Central memory CD4-positive, alpha-beta T cell (primary cell): ENCODE measurements around the gene ZBTB37.
"Not testable (repeated sequence)": the region's sequence is repeated elsewhere in the genome, so short reads cannot be mapped to it uniquely, and the experiment has no call there.

Experiments
- DNase-seq: peaks from one replicate; pipeline ENCODE4 v3.0.0; 2022
- total RNA-seq, 3 experiments: gene quantifications; one replicate each; lab custom pipeline; 2026; lab: John Stamatoyannopoulos, UW

Gene ZBTB37
- total RNA-seq, result 26.0 to 140 (median 136) reads per million in 3 experiments

- DNase-seq, result peak; percentile 88
Measured at GRCh38 chr1:173868266-173869020, at the start of gene ZBTB37. ZBTB37 (plus strand) TSS chr1:173868380; CDS start chr1:173870226, 1,846 bp downstream.

GRCh38 chr1:173818459-173818858 is 49.7 kb upstream of the ZBTB37 start:
- no peak for DNase-seq

- DNase-seq, result no peak
Measured at GRCh38 chr1:173821680-173822079, 46.5 kb upstream of the ZBTB37 start.

GRCh38 chr1:173823781-173824314 is 44.3 kb upstream of the ZBTB37 start:
- peak; percentile 1 for DNase-seq

- DNase-seq, result peak; percentile 94
Measured at GRCh38 chr1:173824315-173825081, 43.7 kb upstream of the ZBTB37 start, which contains the start of the genes CENPL and DARS2. CENPL (minus strand) TSS chr1:173824883; CDS start chr1:173811299, 13,584 bp downstream. DARS2 (plus strand) TSS chr1:173824673; CDS start chr1:173825230, 557 bp downstream.

- no peak for DNase-seq
Measured at GRCh38 chr1:173827611-173828010, 40.6 kb upstream of the ZBTB37 start.

- DNase-seq, result no peak
Measured at GRCh38 chr1:173832748-173833147, 35.4 kb upstream of the ZBTB37 start.

GRCh38 chr1:173852105-173852504 is 16.1 kb upstream of the ZBTB37 start:
- no peak for DNase-seq

GRCh38 chr1:173853074-173853473 is 15.1 kb upstream of the ZBTB37 start:
- no peak for DNase-seq

GRCh38 chr1:173856014-173856413 is 12.2 kb upstream of the ZBTB37 start:
- DNase-seq, result no peak

- no peak for DNase-seq
Measured at GRCh38 chr1:173856903-173857302, 11.3 kb upstream of the ZBTB37 start.

GRCh38 chr1:173857363-173857917 is 10.7 kb upstream of the ZBTB37 start:
- no peak for DNase-seq

GRCh38 chr1:173859547-173859946 is 8.6 kb upstream of the ZBTB37 start:
- DNase-seq, result not testable (repeated sequence)

GRCh38 chr1:173860065-173860464 is 8.1 kb upstream of the ZBTB37 start:
- no peak for DNase-seq

GRCh38 chr1:173861731-173862145 is 6.4 kb upstream of the ZBTB37 start:
- no peak for DNase-seq

- DNase-seq, result not testable (repeated sequence)
Measured at GRCh38 chr1:173862146-173862768, 5.9 kb upstream of the ZBTB37 start.

GRCh38 chr1:173862769-173863223 is 5.4 kb upstream of the ZBTB37 start:
- DNase-seq, result no peak

- no peak for DNase-seq
Measured at GRCh38 chr1:173863224-173864161, 4.7 kb upstream of the ZBTB37 start.

- DNase-seq, result no peak
Measured at GRCh38 chr1:173864179-173864867, 3.9 kb upstream of the ZBTB37 start.

- no peak for DNase-seq
Measured at GRCh38 chr1:173865468-173866164, 2.6 kb upstream of the ZBTB37 start.
